Breast epithelium (tissue), 4 donors: ENCODE measurements around the gene ANKS1A. TPM values are rescaled to one million over a fixed set of nuclear protein-coding genes. Genes with fewer than 3 reads are reported as not detected.
A peak's percentile ranks its signal among the peaks of the same experiment; 100 is the strongest.
"Not testable (repeated sequence)": the region's sequence is repeated elsewhere in the genome, so short reads cannot be mapped to it uniquely, and the experiment has no call there.

Source experiments
- DNase-seq, 2 donors: peaks; one replicate each; pipeline ENCODE4 v3.0.0-alpha.2; 2019; ENCODE audit warnings: low spot score in 2 of 2
- H3K27ac ChIP-seq, 2 donors: fragments of 200-600 bp; sonication (generic) in 1 of 2; one replicate each; pipeline ENCODE4 v1.5.1; 2016 to 2019; ENCODE audit warnings: mild to moderate bottlenecking in 1 of 2
- H3K27me3 ChIP-seq, 2 donors: fragments of 200-600 bp; sonication (generic) in 1 of 2; one replicate each; pipeline versions ENCODE4 v1.5.1 to v1.6.0; 2017 to 2019; ENCODE audit warnings: control low read depth in 1 of 2, mild to moderate bottlenecking in 1 of 2
- H3K36me3 ChIP-seq: fragments of 200-600 bp; one replicate; pipeline ENCODE4 v1.5.1; 2019
- H3K4me1 ChIP-seq, 2 donors: fragments of 200-600 bp; sonication (generic); one replicate each; pipeline ENCODE4 v1.5.1; 2016 to 2019; ENCODE audit warnings: control low read depth in 1 of 2
- H3K4me3 ChIP-seq, 3 donors: fragments of 200-600 bp; sonication (generic); 1 replicate in 2 of 3; 2 replicates in 1 of 3; pipeline ENCODE4 v1.5.1; 2016 to 2019; ENCODE audit warnings: mild to moderate bottlenecking in 3 of 3, moderate library complexity in 2 of 3
- H3K9me3 ChIP-seq, 2 donors: fragments of 200-600 bp; sonication (generic) in 1 of 2; one replicate each; pipeline ENCODE4 v1.5.1; 2016 to 2019; ENCODE audit warnings: control low read depth in 1 of 2
- CTCF ChIP-seq, 3 donors: fragments of 450-650 bp; IDR thresholded peaks; one replicate each; pipeline ENCODE4 v1.5.1; 2016 to 2017; ENCODE audit warnings: antibody characterized with exemption in 3 of 3, mild to moderate bottlenecking in 3 of 3, moderate library complexity in 3 of 3
- POLR2A ChIP-seq: fragments of 450-650 bp; IDR thresholded peaks from one replicate; pipeline ENCODE4 v1.6.1; 2016; ENCODE audit warnings: antibody characterized with exemption, mild to moderate bottlenecking, moderate library complexity
- POLR2AphosphoS5 ChIP-seq, 3 donors: sonication (generic); formaldehyde crosslinking; IDR thresholded peaks; one replicate each; pipeline ENCODE4 v1.6.1; 2017; ENCODE audit warnings: antibody characterized with exemption in 3 of 3
- intact Hi-C: fragments of 100-400 bp; cut with DNase I; formaldehyde crosslinking; loops from one replicate; pipeline ENCODE4 v1.15.1; 2023; ENCODE audit warnings: low total_unique reads
- total RNA-seq, 3 donors: library from RNA; depleted of rRNA; stranded (reverse); fragments of >200 nt; gene quantifications; one replicate each; pipeline ENCODE4 v1.1.0, GENCODE V29; 2016

ANKS1A gene
- total RNA-seq, 3 donors from 2014 or later: 18.2 to 26.5 (median 23.4) TPM

GRCh38 chr6:34994693-34995092 lies 105.6 kb downstream of the ANKS1A start:
- no peak for TF ChIP-seq POLR2A
- TF ChIP-seq CTCF (IDR thresholded peaks at IDR 0.05): no peak
- no peak for TF ChIP-seq POLR2AphosphoS5 (IDR thresholded peaks at IDR 0.05)
- Histone ChIP-seq H3K27ac (no peak overlapping the region), H3K36me3 (peaks cover 6% of the 10 kb centered on the region), H3K27me3 (no peaks in the 10 kb centered on the region), H3K9me3 (no peaks in the 10 kb centered on the region), H3K4me1 (no peaks in the 10 kb centered on the region), H3K4me3 (no peak overlapping the region)
- intact Hi-C loops: no loop called here
- DNase-seq: no peak

- H3K9me3 ChIP-seq, H3K4me3 ChIP-seq, DNase-seq, H3K27ac ChIP-seq, H3K4me1 ChIP-seq, H3K36me3 ChIP-seq, H3K27me3 ChIP-seq, intact Hi-C loops: not testable (repeated sequence)
These were observed 109.4 kb downstream of the ANKS1A start for GRCh38 chr6:34998417-34998816.

GRCh38 chr6:34999153-34999552 lies 110.1 kb downstream of the ANKS1A start:
- H3K4me1 ChIP-seq, intact Hi-C loops, DNase-seq, H3K9me3 ChIP-seq, H3K36me3 ChIP-seq, H3K27ac ChIP-seq, H3K4me3 ChIP-seq, H3K27me3 ChIP-seq: not testable (repeated sequence)

GRCh38 chr6:34999962-35000361 lies 110.9 kb downstream of the ANKS1A start:
- H3K4me3 ChIP-seq, H3K27me3 ChIP-seq, DNase-seq, H3K9me3 ChIP-seq, H3K27ac ChIP-seq, H3K4me1 ChIP-seq, H3K36me3 ChIP-seq: not testable (repeated sequence)
- intact Hi-C loops: loop anchor here (2.0 to 5.0 kb wide), 2 partner anchors 73 to 243 kb away; partner anchors contain the start of gene SNRPC

- H3K27me3 ChIP-seq, DNase-seq, H3K36me3 ChIP-seq, H3K4me1 ChIP-seq, H3K4me3 ChIP-seq, H3K9me3 ChIP-seq, H3K27ac ChIP-seq: not testable (repeated sequence)
- intact Hi-C loops: loop anchor here (2.0 to 5.0 kb wide), 2 partner anchors 71 to 244 kb away; partner anchors contain the start of gene SNRPC
These were observed 112.3 kb downstream of the ANKS1A start for GRCh38 chr6:35001349-35001748.

- not testable (repeated sequence) for H3K36me3 ChIP-seq, H3K4me3 ChIP-seq, H3K9me3 ChIP-seq, H3K4me1 ChIP-seq, H3K27me3 ChIP-seq, DNase-seq, H3K27ac ChIP-seq
- intact Hi-C loops: loop anchor here (5.0 kb wide), 1 partner anchor 247 kb away; the partner anchor contains the start of gene SNRPC
These were observed 115.0 kb downstream of the ANKS1A start for GRCh38 chr6:35003886-35004530.

- Histone ChIP-seq H3K36me3 (no peaks in the 10 kb centered on the region), H3K27ac (no peak overlapping the region), H3K4me1 (no peaks in the 10 kb centered on the region), H3K4me3 (no peak overlapping the region), H3K27me3 (no peaks in the 10 kb centered on the region), H3K9me3 (no peaks in the 10 kb centered on the region)
- no peak for DNase-seq
- intact Hi-C loops: no loop called here
- no peak for TF ChIP-seq CTCF (IDR thresholded peaks at IDR 0.05)
- TF ChIP-seq POLR2AphosphoS5 (IDR thresholded peaks at IDR 0.05): no peak
- TF ChIP-seq POLR2A: no peak
These were observed 118.0 kb downstream of the ANKS1A start for GRCh38 chr6:35007016-35007415.

GRCh38 chr6:35008858-35009257 lies 119.8 kb downstream of the ANKS1A start:
- Histone ChIP-seq H3K4me1 (no peaks in the 10 kb centered on the region), H3K27me3 (no peaks in the 10 kb centered on the region), H3K4me3 (no peak overlapping the region), H3K9me3 (no peaks in the 10 kb centered on the region), H3K27ac (peak overlapping the region in 1 of 2 donors; percentile 21), H3K36me3 (no peaks in the 10 kb centered on the region)
- intact Hi-C loops: no loop called here
- DNase-seq: no peak
- no peak for TF ChIP-seq POLR2A
- TF ChIP-seq CTCF (IDR thresholded peaks at IDR 0.05): no peak
- TF ChIP-seq POLR2AphosphoS5 (IDR thresholded peaks at IDR 0.05): no peak
